ACHN (cell line): ENCODE data around the gene MS4A13.
"Not testable (repeated sequence)": the region's sequence is repeated elsewhere in the genome, so short reads cannot be mapped to it uniquely, and the experiment has no call there.

Experiments used
- DNase-seq: peaks from one replicate; pipeline ENCODE4 v3.0.0-alpha.2; 2015
- in situ Hi-C: cut with HindIII; loops from 2 replicates; pipeline ENCODE4 v1.10.0; 2017; ENCODE audit warnings: low sequenced_read_pairs, low pct_ligation_motif_present, low pct_unique_long_range_greater_than_20kb

MS4A13 gene, protein sequence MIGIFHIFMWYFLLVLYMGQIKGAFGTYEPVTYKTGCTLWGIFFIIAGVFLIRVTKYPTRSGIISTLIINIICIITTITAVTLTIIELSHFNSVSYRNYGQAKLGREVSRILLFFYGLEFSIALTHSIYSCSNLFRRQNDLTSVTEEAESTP

DNA sequence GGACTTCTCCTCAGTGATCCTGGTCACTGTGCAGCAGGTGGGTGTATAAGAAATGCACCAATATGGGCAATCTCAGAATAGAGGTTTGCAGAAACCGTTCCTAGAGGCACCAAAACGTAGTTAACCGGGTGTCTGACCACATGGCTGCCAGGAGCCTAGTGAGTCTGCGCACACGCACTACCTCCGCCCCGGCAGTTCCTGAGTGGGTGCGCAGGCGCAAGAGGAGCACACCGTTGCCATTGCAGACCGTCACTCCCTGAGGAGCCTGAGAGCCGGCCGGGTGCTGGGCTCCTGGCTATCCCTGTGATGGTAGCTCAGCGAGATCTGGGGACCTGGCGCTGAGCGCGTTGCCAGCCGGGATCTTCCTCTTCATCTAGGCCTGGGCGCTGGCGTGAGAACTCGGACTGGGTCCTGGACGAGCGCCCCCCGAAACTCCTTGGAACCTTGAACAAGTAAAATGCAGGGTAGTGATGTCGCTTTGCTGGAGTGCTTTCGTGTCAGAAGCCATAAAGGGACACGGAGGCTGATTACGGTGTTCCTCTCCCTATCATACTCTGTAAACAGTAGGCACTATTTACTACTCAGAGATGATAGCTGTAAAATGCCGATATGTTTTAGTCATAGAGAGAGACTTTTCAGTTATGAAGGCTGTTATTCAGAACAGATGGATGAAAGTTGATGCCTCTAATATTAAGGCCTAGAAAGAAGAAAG, at the start of gene MS4A13:
MS4A13 (plus strand) TSS at position 249 of the 712 bp plus-strand sequence. CDS start 2,692 bp downstream, outside the sequence.
- DNase-seq: no peak
- in situ Hi-C loops: no loop called here

DNA sequence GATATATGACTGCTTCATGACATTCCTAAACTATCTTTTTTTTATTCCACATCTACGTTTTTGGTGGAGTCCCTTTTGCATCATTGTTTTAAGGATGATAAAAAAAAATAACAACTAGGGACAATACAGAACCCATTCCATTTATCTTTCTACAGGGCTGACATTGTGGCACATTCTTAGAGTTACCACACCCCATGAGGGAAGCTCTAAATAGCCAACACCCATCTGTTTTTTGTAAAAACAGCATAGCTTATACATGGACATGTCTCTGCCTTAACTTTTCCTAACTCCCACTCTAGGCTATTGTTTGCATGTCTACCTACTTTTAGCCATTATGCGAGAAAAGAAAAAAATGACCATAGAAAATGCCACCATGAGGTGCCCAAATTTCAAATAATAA, 46.4 kb upstream of the MS4A13 start:
- DNase-seq: no peak
- in situ Hi-C loops: no loop called here

DNA sequence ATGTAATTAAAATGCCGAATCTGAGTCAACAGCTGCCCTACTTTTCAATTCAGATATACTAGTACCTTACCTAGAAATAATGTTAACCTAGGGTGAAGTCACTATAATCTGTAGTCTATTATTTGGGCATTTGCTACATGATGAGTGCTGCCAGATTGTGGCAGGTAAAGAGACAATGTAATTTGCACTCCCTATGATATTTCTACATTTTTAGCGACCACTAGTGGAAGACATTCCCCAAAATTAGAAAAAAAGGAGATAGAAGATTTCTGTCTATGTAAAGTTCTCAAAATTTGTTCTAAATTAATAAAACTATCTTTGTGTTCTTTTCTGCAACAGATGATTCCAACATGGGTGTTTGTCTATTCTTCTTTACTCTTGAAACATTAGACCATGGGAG, 45.5 kb upstream of the MS4A13 start:
- DNase-seq: no peak
- in situ Hi-C loops: no loop called here

DNA sequence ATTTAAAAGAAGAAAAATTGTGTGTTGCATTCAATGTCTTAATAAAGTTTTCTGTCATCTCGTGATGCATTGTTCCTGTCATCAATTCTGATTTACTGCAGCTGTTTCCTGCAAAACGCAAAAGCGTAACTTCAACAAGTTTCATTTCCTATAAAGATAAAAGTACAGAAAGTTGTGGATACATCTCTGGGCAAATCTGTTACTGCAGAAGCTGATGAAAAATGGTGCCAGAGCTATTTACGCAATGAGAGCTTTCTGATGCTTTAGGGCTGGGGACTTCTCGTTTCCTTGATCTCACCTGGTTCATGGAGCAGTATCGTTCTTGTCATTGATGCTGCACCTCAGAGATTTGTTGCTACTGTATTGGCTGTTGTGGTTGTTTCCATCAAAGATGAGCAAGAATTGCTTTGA, 38.2 kb upstream of the MS4A13 start:
- DNase-seq: no peak

DNA sequence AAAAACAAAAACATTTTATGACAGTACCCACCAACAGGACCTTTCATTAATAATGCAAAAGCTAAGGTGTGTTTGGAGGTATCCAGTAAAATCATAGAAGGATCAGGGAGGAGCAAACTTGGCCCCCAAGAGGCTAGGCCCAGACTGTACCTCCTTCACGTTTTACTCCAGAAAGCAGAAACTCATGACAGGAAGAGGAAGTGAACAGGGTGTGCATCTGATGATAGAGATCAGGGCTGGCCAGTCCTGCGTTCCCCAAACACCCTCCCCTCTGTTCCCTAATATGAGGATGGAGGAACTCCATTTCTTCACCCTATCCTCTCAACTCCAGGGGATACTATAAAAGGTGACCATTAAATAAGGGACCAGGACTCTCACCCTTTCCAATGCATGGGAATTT, 32.8 kb upstream of the MS4A13 start:
- no peak for DNase-seq
- in situ Hi-C loops: no loop called here

More for the DNA sequence above, 38.2 kb upstream of the MS4A13 start:
- in situ Hi-C loops: no loop called here

DNA sequence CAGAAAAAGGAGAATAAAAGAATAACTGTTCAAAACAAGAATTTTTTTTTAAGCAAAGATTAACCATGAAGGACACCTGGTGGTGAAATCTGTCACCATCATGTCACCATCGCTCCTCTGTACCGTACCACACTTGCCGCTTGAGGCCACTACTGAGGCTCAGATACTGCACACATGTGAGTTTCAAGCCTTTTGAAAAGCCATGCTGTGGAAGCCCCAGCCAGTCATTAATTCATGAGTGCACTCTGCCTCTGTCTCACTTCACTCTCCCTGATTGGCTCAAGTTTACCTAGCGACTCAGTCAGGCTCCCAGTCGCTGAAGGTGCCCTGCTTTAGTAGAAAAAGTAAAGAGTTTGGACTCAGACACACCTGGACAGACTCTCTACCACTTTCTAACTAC, 29.2 kb upstream of the MS4A13 start:
- in situ Hi-C loops: no loop called here
- peak; percentile 8 for DNase-seq

DNA sequence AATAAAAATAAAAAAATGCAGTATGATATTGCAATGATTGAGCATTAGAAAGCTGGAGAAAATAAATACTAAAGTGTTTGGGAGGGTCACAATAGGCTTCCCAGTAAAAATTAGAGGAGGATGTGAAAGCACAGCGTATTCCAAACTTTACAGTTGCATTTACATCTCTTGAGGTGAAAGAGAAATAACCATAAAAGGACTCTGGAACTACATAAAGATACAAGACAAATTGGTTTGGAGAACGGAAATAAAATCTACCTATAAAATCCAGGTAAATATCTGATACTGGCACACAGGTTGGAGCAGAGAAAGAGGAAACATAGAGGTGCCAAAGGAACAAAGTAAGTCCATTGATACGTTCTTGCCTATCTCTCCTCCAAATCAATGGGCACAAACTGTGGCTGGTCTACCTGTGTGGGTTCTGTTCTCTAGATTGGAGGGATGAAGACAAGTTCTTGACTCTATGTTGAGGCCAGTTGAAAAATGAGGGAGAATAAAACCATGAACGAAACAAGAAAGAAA, 22.6 kb upstream of the MS4A13 start, which contains the start of gene MS4A12:
MS4A12 (plus strand) TSS at position 291 of the 522 bp plus-strand sequence. CDS start 4,541 bp downstream, outside the sequence.
- DNase-seq: no peak
- in situ Hi-C loops: no loop called here

DNA sequence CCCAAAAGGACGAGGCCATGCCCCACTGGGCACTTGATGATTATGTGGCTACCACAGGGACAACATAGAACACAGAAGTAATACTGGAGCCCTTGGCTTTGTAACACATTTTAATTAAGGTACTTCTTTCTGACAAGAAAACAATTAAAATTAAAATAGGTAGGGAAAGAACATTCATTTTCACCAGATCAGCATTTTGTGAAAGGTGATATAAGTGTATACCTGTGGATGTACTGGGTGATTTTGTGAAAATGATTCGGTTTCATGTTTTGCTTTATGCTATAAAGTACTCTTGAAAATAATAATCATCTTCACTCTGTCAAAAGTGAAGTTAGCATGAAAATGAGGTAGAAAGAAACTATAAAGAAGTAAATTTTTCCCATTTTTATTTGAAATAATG, 21.7 kb upstream of the MS4A13 start:
- no peak for DNase-seq
- in situ Hi-C loops: no loop called here

DNA sequence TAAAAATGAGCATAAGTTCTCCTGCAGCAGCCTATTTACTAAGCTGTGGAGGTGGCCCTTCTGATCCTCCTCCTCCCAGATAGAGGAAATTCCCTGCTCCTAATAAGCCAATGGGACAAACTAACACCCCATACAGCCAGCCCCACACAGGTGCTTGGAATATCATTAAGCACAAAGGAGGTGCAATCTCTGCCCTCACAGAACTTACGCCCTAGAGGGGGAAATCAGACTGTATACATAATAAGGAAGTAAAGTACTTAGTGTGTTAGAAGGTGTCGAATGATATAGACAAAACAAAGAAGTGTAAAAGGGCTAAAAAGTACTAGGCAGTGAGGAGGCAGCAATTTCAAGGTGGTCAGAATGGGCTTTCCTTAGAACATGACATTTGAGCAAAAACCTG, 16.8 kb upstream of the MS4A13 start:
- no peak for DNase-seq
- in situ Hi-C loops: no loop called here

DNA sequence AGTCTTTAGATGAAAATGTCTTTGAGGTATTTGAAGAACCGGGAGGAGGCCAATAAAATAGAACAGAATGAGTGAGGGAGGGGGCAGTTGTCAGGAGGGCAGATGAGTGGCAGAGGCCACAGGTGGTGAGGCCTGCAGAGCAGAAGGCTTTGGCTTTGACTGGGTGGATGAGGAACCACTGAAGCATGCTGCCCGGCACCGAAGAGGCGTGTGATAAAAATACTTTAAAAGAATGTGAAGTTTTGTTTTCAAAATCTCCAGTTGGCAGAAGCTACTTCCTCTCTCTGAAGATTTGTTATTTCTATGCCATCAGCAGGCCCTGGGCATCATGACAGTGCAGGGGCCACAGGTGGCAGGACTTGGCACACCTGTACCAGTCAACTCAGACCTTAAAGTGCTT, 16.3 kb upstream of the MS4A13 start:
- in situ Hi-C loops: no loop called here

DNA sequence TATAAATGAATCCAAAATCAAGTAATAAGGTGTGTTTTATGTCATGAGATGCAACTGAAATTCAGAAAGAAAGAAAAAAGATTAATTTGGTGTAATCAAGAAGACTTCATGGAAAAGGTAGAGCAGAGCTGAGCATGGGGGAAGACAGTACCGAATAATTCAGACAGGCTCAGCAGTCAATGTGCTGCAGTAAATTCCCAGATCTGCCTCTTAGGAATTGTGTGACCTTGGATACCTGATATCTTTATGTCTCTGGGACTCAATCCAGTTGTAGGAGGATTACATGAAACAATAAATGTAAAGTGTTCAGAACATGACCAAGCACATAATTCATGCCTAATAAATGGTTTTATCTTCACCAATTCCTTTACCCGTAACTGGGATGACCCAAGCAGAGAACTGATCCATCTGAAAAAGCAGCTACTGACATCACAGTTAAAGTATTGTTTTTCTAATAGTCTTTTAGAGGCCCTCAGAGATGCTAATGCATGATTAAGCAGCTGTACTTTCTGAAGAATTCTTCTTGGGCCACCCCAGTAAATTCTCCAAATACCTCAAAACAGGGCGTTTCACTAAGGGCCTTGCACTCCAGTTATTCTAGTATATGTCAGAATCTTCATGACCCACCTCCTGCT, 14.8 kb upstream of the MS4A13 start:
- in situ Hi-C loops: no loop called here
- DNase-seq: no peak

More for the DNA sequence above, 16.3 kb upstream of the MS4A13 start:
- DNase-seq: no peak

DNA sequence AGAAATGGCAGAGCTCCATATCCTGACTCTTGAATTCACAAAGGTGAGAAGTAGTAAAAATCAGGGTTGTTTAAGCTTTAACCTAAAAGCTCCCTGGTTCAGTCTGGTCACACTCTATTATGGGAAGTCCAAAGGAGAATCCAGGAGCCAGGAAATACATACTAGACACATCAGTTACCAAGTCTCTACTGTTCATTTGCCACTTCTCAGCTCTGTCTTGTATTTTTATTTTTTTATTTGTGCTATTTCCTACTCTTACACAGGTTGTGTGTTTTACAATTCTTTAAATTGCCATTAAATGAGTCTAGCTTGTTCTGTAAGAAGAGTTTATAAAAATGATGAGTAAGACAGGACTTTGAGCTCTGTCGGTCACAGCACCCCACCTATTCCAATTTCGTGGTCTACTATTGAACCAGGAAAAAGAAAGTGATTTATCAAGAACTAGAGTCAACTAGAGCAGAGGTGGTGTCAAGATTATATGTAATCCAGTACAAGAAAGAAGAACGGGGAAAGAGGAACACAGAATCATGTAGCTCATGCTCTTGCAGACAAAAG, 12.9 kb upstream of the MS4A13 start:
- DNase-seq: no peak
- in situ Hi-C loops: no loop called here

DNA sequence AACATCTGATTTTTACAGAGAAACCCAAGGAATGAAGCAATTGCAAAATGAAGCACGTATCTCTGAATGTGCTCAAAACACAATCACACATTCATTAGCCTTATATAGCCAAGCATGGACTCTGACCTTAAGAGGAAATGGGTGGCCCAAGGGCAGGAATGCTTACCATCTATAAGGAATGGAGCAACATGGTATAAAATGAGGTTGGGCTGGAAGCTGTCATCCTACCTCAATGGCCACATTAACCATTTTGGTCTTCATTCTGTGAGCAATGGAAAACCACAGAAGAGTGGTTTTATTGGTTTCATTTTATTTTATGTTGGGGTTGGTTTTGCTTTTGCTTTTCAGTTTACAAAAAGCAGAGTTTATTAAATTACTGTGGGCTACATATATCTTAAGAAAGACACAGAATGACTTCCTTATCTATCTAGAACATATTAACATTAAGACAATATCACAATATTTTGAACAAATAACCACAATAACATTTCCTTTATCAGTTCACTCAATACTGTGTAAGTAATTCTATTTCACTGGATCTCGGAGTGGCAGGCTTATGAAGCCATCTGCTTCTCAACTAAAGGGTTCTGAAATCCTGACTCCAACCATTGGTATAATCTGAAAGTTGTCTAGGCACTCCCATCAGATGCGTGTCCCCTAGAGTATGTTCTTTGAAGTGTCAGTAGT, 10.8 kb upstream of the MS4A13 start:
- no peak for DNase-seq
- in situ Hi-C loops: no loop called here

DNA sequence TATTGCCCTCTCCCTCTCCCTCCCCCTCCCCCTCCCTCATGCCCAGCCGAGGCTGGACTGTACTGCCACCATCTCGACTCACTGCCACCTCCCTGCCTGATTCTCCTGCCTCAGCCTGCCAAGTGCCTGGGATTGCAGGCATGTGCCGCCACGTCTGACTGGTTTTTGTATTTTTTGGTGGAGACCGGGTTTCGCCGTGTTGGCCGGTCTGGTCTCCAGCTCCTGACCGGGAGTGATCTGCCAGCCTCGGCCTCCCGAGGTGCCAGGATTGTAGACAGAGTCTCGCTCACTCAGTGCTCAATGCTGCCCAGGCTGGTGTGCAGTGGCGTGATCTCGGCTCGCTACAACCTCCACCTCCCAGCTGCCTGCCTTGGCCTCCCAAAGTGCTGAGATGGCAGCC, 5.6 kb upstream of the MS4A13 start:
- DNase-seq: not testable (repeated sequence)

DNA sequence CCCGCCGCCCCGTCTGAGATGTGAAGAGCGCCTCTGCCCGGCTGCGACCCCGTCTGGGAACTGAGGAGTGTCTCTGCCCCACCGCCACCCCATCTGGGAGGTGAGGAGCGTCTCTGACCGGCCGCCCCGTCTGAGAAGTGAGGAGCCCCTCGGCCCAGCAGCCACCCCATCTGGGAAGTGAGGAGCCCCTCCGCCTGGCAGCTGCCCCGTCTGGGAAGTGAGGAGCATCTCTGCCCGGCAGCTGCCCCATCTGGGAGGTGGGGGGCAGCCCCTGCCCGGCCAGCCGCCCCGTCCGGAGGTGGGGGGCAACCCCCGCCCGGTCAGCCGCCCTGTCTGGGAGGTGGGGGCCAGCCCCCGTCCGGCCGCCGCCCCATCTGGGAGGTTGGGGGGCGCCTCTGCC, 5.0 kb upstream of the MS4A13 start:
- in situ Hi-C loops, DNase-seq: not testable (repeated sequence)

More for the DNA sequence above, 5.6 kb upstream of the MS4A13 start:
- in situ Hi-C loops: not testable (repeated sequence)

DNA sequence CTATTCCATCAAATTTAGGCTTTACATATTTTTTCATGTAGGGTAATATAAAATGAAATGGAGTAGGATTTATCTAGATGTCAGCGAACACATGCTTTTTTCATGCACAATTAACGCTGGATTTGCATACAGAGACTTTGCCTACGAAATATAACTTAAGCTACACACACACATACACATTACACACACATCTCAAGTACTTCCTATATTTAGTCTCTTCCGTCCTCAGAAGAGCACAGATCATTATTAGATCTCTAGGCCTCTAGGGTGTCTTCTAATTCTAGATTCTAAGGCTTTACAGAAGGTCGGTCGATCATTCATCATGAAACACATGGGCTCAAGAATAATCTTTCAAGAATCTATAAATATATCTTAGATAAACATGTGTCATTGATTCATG, 3.8 kb upstream of the MS4A13 start:
- in situ Hi-C loops: no loop called here
- no peak for DNase-seq

DNA sequence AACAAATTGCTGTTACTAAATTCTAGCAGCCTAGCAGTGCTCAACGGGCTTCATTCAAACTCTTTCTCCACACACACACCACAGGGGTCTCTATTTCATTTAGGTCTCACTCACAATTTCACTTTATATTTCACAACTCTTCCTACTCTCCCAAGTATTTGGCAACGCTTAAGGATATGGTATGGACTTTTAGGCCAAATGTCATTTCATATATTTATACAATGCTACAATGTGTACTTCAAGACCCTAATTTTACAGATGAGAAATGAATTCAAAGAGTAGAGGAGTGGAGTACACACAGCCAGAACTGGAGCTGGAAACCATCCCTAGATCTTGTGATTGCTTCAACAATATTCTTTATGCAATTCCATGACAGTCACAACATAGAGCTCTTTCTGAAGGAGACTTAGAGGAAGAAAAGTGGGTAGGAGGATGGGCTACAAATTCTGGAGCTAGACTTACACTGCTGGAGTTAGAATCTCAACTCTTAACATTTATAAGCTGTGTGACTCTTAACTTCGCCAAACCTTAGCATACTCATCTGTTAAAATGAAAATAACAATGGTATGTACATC, 2.5 kb upstream of the MS4A13 start:
- DNase-seq: no peak
- in situ Hi-C loops: no loop called here
